Tibial nerve (tissue), 4 donors: ENCODE data around the gene GDAP2. TPM values are rescaled to one million over a fixed set of nuclear protein-coding genes. Genes with fewer than 3 reads are reported as not detected.
"Not testable (repeated sequence)": the region's sequence is repeated elsewhere in the genome, so short reads cannot be mapped to it uniquely, and the experiment has no call there.

Experiments used
- DNase-seq, 2 donors: peaks; one replicate each; pipeline ENCODE4 v3.0.0-alpha.2; 2019; ENCODE audit warnings: low spot score in 2 of 2
- H3K27ac ChIP-seq, 4 donors: fragments of 200-600 bp; sonication (generic) in 3 of 4; one replicate each; pipeline ENCODE4 v1.5.1; 2017 to 2019; ENCODE audit warnings: mild to moderate bottlenecking in 1 of 4
- H3K27me3 ChIP-seq, 2 donors: fragments of 200-600 bp; sonication (generic) in 1 of 2; one replicate each; pipeline versions ENCODE4 v1.5.1 to v1.6.0; 2017 to 2019
- H3K36me3 ChIP-seq, 3 donors: fragments of 200-600 bp; sonication (generic); one replicate each; pipeline ENCODE4 v1.5.1; 2018 to 2019
- H3K4me1 ChIP-seq, 4 donors: fragments of 200-600 bp; sonication (generic) in 3 of 4; one replicate each; pipeline ENCODE4 v1.5.1; 2017 to 2019
- H3K4me3 ChIP-seq, 4 donors: fragments of 200-600 bp; sonication (generic) in 3 of 4; one replicate each; pipeline ENCODE4 v1.5.1; 2017 to 2019; ENCODE audit warnings: mild to moderate bottlenecking in 1 of 4, moderate library complexity in 1 of 4
- H3K9me3 ChIP-seq, 4 donors: fragments of 200-600 bp; sonication (generic) in 3 of 4; one replicate each; pipeline ENCODE4 v1.5.1; 2017 to 2019
- EP300 ChIP-seq, 2 donors: sonication (generic); formaldehyde crosslinking; IDR thresholded peaks; one replicate each; pipeline ENCODE4 v1.6.1; 2017; ENCODE audit warnings: antibody characterized with exemption in 2 of 2, mild to moderate bottlenecking in 1 of 2
- POLR2A ChIP-seq, 2 donors: fragments of 450-650 bp; IDR thresholded peaks; one replicate each; pipeline ENCODE4 v1.6.1; 2017; ENCODE audit warnings: antibody characterized with exemption in 2 of 2, mild to moderate bottlenecking in 2 of 2, moderate library complexity in 2 of 2
- WGBS, 2 donors: methylation state at CpG; one replicate each; pipeline ENCODE4 v1.1.5; 2018; 5-methylcytosine and 5-hydroxymethylcytosine counted together
- total RNA-seq, 4 donors: library from RNA; depleted of rRNA; stranded (reverse); fragments of >200 nt; gene quantifications; one replicate each; pipeline ENCODE4 v1.1.0, GENCODE V29; 2016
- TF ChIP-seq, protein P1 (sequence below), 5 experiments: fragments of 200-600 bp in 3 of 5; fragments of 450-650 bp in 2 of 5; sonication (generic) in 3 of 5; IDR thresholded peaks; one replicate each; pipeline ENCODE4 v1.5.1; 2016 to 2019; ENCODE audit warnings: antibody characterized with exemption in 5 of 5, mild to moderate bottlenecking in 3 of 5, moderate library complexity in 2 of 5

The GDAP2 gene
- total RNA-seq, 4 donors from 2014 or later = 21.8 to 24.3 (median 22.8) TPM

DNA sequence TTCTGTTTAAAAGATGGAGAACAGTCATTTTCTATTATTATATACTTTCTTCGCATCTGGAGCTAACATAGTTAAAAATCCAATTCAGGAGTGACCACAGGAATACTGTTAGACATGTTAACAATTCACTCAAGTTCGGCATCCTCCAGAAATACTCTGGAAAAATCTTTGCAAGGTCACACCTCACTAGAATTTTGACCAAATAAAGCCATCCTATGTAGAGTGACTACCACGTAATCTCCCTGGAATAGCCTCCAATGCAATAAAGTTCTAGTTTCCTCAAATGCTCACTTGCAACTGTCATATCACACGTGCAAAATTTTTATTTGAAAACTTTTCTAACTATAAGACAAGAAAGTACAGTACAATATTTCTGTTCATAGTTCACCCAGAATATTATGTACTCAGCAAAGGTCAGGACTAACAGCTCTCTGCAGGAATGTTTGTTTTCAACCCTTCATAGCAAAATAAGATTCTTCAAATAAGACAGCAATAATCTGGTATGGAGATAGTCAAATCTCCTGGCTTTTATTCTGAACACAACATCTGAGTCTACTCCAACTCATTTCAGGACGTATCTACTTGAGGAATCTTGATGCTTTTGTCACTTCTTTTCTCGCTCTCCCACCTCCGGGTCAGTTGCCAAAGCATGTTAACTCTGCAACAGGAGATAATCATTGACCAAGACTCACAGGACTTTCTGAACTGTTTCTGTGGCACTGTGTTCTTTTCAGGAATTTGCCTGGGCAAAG is 82.6 kb downstream of the GDAP2 start:
- Histone ChIP-seq H3K27me3 (no peaks in the 10 kb centered on the region), H3K9me3 (peaks cover 0 to 13% (median 0%) of the 10 kb centered on the region in 4 donors), H3K36me3 (peaks cover 0 to 29% (median 0%) of the 10 kb centered on the region in 3 donors), H3K27ac (no peak overlapping the region), H3K4me1 (peaks cover 0 to 9% (median 0%) of the 10 kb centered on the region in 4 donors), H3K4me3 (no peak overlapping the region)
- no peak for DNase-seq
- WGBS, 2 donors = 59% methylated on average over 7 of the region's 7 CpGs
- TF ChIP-seq, protein P1, sequence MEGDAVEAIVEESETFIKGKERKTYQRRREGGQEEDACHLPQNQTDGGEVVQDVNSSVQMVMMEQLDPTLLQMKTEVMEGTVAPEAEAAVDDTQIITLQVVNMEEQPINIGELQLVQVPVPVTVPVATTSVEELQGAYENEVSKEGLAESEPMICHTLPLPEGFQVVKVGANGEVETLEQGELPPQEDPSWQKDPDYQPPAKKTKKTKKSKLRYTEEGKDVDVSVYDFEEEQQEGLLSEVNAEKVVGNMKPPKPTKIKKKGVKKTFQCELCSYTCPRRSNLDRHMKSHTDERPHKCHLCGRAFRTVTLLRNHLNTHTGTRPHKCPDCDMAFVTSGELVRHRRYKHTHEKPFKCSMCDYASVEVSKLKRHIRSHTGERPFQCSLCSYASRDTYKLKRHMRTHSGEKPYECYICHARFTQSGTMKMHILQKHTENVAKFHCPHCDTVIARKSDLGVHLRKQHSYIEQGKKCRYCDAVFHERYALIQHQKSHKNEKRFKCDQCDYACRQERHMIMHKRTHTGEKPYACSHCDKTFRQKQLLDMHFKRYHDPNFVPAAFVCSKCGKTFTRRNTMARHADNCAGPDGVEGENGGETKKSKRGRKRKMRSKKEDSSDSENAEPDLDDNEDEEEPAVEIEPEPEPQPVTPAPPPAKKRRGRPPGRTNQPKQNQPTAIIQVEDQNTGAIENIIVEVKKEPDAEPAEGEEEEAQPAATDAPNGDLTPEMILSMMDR (IDR thresholded peaks at IDR 0.05) = no peak
- no peak for TF ChIP-seq POLR2A (IDR thresholded peaks at IDR 0.05)
- no peak for TF ChIP-seq EP300 (IDR thresholded peaks at IDR 0.05)

DNA sequence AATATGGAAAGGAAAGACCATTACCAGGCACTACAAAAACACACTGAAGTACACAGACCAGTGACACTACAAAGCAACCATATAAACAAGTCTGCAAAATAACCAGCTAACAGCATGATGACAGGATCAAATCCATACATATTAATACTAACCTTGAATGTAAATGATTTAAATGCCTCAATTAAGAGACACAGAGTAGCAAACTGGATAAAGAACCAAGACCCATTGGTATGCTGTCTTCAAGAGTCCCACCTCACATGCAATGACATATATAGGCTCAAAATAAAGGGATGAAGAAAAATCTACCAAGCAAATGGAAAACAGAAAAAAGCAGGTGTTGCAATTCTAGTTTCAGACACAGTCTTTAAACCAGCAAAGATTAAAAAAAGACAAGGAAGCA is 84.9 kb downstream of the GDAP2 start:
- Histone ChIP-seq H3K9me3 (peaks cover 0 to 13% (median 0%) of the 10 kb centered on the region in 4 donors), H3K36me3 (peaks cover 0 to 24% (median 0%) of the 10 kb centered on the region in 3 donors)
- not testable (repeated sequence) for H3K27me3 ChIP-seq, H3K4me1 ChIP-seq, H3K27ac ChIP-seq, DNase-seq, H3K4me3 ChIP-seq

DNA sequence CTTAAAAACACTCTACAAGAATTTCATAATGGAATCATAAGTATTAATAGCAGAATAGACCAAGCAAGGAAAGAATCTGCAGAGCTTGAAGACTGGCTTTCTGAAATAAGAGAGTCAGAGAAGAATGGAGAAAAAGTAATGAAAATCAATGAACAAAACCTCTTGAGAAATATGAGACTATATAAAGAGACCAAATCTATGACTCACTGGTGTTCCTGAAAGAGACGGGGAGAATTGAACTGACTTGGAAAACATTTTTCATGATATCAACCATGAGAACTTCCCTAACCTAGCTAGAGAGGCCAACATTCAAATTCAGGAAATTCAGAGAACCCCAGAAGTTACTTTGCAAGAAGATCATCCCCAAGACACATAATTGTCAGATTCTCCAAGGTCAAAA is 85.6 kb downstream of the GDAP2 start:
- TF ChIP-seq POLR2A (IDR thresholded peaks at IDR 0.05) (no peak), EP300 (IDR thresholded peaks at IDR 0.05) (no peak)
- TF ChIP-seq, protein P1 (IDR thresholded peaks at IDR 0.05) = no peak

DNA sequence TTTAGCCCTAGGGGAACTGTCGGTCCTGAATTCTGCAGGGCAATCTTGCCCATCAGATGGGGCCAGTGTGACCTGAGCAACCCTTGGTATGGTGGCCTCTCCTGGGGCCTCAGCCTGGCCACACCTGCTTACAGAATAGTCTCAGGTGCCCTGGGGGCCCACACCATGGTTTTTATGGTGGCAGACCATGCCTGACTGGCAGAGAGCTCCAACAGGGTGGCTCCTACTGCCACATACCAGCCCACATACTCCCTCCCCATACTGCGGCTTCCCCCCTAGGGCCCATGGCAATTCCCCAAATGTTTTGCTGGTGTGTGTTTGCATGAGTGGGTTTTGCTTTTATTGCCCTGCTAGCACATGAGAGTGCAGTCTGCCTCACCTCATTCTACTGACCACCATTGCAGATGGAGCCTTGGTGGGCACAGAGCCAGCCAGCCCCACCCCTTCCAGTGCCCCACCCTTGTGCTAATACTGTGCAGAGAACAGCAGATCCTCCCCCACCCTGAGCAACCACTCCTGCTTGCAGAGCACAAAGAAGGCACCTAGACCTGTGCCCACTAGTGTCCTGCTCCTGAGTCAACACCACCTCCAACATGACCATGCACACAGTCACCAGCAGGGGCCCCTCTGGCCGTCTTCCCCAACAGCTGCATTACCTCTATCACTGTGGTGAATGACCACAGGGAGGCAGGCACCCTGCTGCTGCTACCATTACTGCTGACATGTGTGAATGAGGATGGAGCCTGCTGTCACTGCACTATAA is 86.8 kb downstream of the GDAP2 start:
- H3K4me1 ChIP-seq = peaks cover 0 to 7% (median 0%) of the 10 kb centered on the region in 4 donors
- peaks cover 0 to 30% (median 0%) of the 10 kb centered on the region in 3 donors for H3K36me3 ChIP-seq
- H3K4me3 ChIP-seq = no peak overlapping the region
- TF ChIP-seq EP300 (IDR thresholded peaks at IDR 0.05) = no peak
- TF ChIP-seq POLR2A (IDR thresholded peaks at IDR 0.05) = no peak
- TF ChIP-seq, protein P1 (IDR thresholded peaks at IDR 0.05) = no peak
- peaks cover 0 to 13% (median 0%) of the 10 kb centered on the region in 4 donors for H3K9me3 ChIP-seq
- H3K27ac ChIP-seq = no peak overlapping the region
- no peaks in the 10 kb centered on the region for H3K27me3 ChIP-seq
- 74 to 77% methylated on average over 3 of the region's 3 CpGs for WGBS, 2 donors
- DNase-seq = no peak

More for the DNA sequence above, 85.6 kb downstream of the GDAP2 start:
- Histone ChIP-seq H3K4me1 (peaks cover 0 to 9% (median 0%) of the 10 kb centered on the region in 4 donors), H3K4me3 (no peak overlapping the region), H3K27ac (no peak overlapping the region), H3K9me3 (peaks cover 0 to 13% (median 0%) of the 10 kb centered on the region in 4 donors), H3K36me3 (peaks cover 0 to 24% (median 0%) of the 10 kb centered on the region in 3 donors), H3K27me3 (no peaks in the 10 kb centered on the region)
- DNase-seq = no peak
- 83 to 88% methylated on average over 1 of the region's 1 CpG for WGBS, 2 donors

DNA sequence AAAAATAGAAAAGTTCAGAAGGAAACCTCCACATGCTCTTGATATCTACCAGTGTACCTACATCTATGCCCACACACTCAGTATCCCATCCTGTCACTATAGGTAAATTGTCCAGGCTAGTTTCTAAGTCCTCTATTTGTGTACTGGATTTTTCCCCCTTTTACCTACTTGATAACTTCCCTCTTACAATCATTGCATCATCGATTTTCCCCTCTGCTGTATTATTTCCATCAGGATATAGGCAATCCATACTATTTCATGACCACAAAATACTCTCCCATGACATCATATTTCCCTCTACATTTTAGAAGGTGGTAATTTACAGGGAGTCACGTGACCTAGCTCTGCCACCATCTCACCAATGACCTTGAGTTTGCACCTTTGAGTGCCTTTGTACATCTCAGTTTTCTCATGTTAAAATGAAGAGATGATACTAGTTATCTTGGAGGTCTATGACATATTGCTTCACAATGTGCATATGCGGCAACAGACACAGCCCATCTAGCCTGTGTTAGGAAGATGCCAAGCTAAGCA is 88.2 kb downstream of the GDAP2 start:
- Histone ChIP-seq H3K36me3 (peaks cover 0 to 33% (median 0%) of the 10 kb centered on the region in 3 donors), H3K27ac (no peak overlapping the region), H3K4me1 (no peaks in the 10 kb centered on the region), H3K9me3 (peaks cover 0 to 13% (median 0%) of the 10 kb centered on the region in 4 donors), H3K4me3 (no peak overlapping the region), H3K27me3 (no peaks in the 10 kb centered on the region)
- TF ChIP-seq, protein P1 (IDR thresholded peaks at IDR 0.05) = no peak
- TF ChIP-seq EP300 (IDR thresholded peaks at IDR 0.05) (no peak), POLR2A (IDR thresholded peaks at IDR 0.05) (no peak)
- DNase-seq = no peak
- WGBS, 2 donors = 91 to 94% methylated on average over 3 of the region's 3 CpGs
